Hepatic stellate cell (primary cell): ENCODE measurements around the gene LIMS1.
A peak's percentile ranks its signal among the peaks of the same experiment; 100 is the strongest.
"Not testable (repeated sequence)": the region's sequence is repeated elsewhere in the genome, so short reads cannot be mapped to it uniquely, and the experiment has no call there.

Source experiments
- DNase-seq: peaks from one replicate; pipeline ENCODE4 v3.0.0; 2011; ENCODE audit warnings: low spot score

The LIMS1 gene

GRCh38 chr2:108552566-108552965 lies 18.3 kb downstream of the LIMS1 start:
- DNase-seq, result no peak

- no peak for DNase-seq
Observed at GRCh38 chr2:108553209-108553919, 19.1 kb downstream of the LIMS1 start.

- DNase-seq, result no peak
Observed at GRCh38 chr2:108554528-108554927, 20.3 kb downstream of the LIMS1 start.

GRCh38 chr2:108555572-108555971 lies 21.3 kb downstream of the LIMS1 start:
- no peak for DNase-seq

- DNase-seq, result not testable (repeated sequence)
Observed at GRCh38 chr2:108556581-108556980, 22.3 kb downstream of the LIMS1 start.

- no peak for DNase-seq
Observed at GRCh38 chr2:108560241-108560811, 26.1 kb downstream of the LIMS1 start.

GRCh38 chr2:108560895-108561530 lies 26.7 kb downstream of the LIMS1 start:
- DNase-seq, result no peak

- DNase-seq, result no peak
Observed at GRCh38 chr2:108562274-108562673, 28.0 kb downstream of the LIMS1 start.

GRCh38 chr2:108564510-108564909 lies 30.2 kb downstream of the LIMS1 start:
- DNase-seq, result no peak

- no peak for DNase-seq
Observed at GRCh38 chr2:108565778-108566375, 31.6 kb downstream of the LIMS1 start.

- DNase-seq, result no peak
Observed at GRCh38 chr2:108570416-108570815, 36.1 kb downstream of the LIMS1 start.

- no peak for DNase-seq
Observed at GRCh38 chr2:108571286-108571685, 37.0 kb downstream of the LIMS1 start.

- no peak for DNase-seq
Observed at GRCh38 chr2:108573061-108573460, 38.8 kb downstream of the LIMS1 start.

GRCh38 chr2:108574332-108574731 lies 40.1 kb downstream of the LIMS1 start:
- DNase-seq, result no peak

- DNase-seq, result peak; percentile 58
Observed at GRCh38 chr2:108575132-108575966, 41.1 kb downstream of the LIMS1 start.

- DNase-seq, result no peak
Observed at GRCh38 chr2:108577099-108577498, 42.8 kb downstream of the LIMS1 start.

GRCh38 chr2:108579623-108580022 lies 45.4 kb downstream of the LIMS1 start:
- DNase-seq, result no peak

GRCh38 chr2:108580050-108580449 lies 45.8 kb downstream of the LIMS1 start:
- DNase-seq, result no peak

- DNase-seq, result peak; percentile 67
Observed at GRCh38 chr2:108583903-108584520, 49.7 kb downstream of the LIMS1 start.

- no peak for DNase-seq
Observed at GRCh38 chr2:108585436-108585835, 51.2 kb downstream of the LIMS1 start.

- DNase-seq, result no peak
Observed at GRCh38 chr2:108586116-108586515, 51.8 kb downstream of the LIMS1 start.

GRCh38 chr2:108586631-108587030 lies 52.4 kb downstream of the LIMS1 start:
- no peak for DNase-seq
